Gastroesophageal sphincter (tissue), 4 donors: ENCODE measurements around the gene TRABD2B. TPM values are rescaled to one million over a fixed set of nuclear protein-coding genes. Genes with fewer than 3 reads are reported as not detected.

Source experiments
- ATAC-seq: fragments of 150-250 bp; one replicate; pipeline ENCODE4 v1.9.1; 2016; ENCODE audit warnings: mild to moderate bottlenecking, moderate library complexity
- H3K27ac ChIP-seq, 4 donors: fragments of 200-600 bp; sonication (generic) in 3 of 4; 1 replicate in 3 of 4; 2 replicates in 1 of 4; pipeline ENCODE4 v1.5.1; 2016 to 2019
- H3K27me3 ChIP-seq: fragments of 200-600 bp; sonication (generic); one replicate; pipeline ENCODE4 v1.5.1; 2019
- H3K36me3 ChIP-seq, 2 donors: fragments of 200-600 bp; sonication (generic); one replicate each; pipeline ENCODE4 v1.5.1; 2019; ENCODE audit warnings: control low read depth in 1 of 2
- H3K4me1 ChIP-seq, 3 donors: fragments of 200-600 bp; sonication (generic); 1 replicate in 2 of 3; 2 replicates in 1 of 3; pipeline ENCODE4 v1.5.1; 2016 to 2019; ENCODE audit warnings: control low read depth in 2 of 3
- H3K4me3 ChIP-seq, 2 donors: fragments of 200-600 bp; sonication (generic); one replicate each; pipeline ENCODE4 v1.5.1; 2019; ENCODE audit warnings: mild to moderate bottlenecking in 1 of 2, moderate library complexity in 1 of 2
- H3K9me3 ChIP-seq, 3 donors: fragments of 200-600 bp; sonication (generic); one replicate each; pipeline ENCODE4 v1.5.1; 2017 to 2019; ENCODE audit warnings: control low read depth in 2 of 3
- CTCF ChIP-seq, 4 experiments: fragments of 200-600 bp in 2 of 4; fragments of 450-650 bp in 2 of 4; sonication (generic) in 1 of 4; IDR thresholded peaks; one replicate each; pipeline ENCODE4 v1.5.1; 2017 to 2019; ENCODE audit warnings: antibody characterized with exemption in 4 of 4, mild to moderate bottlenecking in 2 of 4, moderate library complexity in 2 of 4
- EP300 ChIP-seq: sonication (generic); formaldehyde crosslinking; IDR thresholded peaks from one replicate; pipeline ENCODE4 v1.6.1; 2017; ENCODE audit warnings: antibody characterized with exemption, mild to moderate bottlenecking
- POLR2A ChIP-seq, 2 donors: fragments of 450-650 bp; IDR thresholded peaks; one replicate each; pipeline ENCODE4 v1.6.1; 2017; ENCODE audit warnings: antibody characterized with exemption in 2 of 2, mild to moderate bottlenecking in 2 of 2, moderate library complexity in 1 of 2
- POLR2AphosphoS5 ChIP-seq: sonication (generic); formaldehyde crosslinking; IDR thresholded peaks from one replicate; pipeline ENCODE4 v1.6.1; 2017; ENCODE audit warnings: antibody characterized with exemption
- WGBS, 2 donors: methylation state at CpG; one replicate each; pipeline ENCODE4 v1.1.5; 2018; ENCODE audit warnings: low coverage in 1 of 2; 5-methylcytosine and 5-hydroxymethylcytosine counted together
- total RNA-seq, 4 donors: library from RNA; depleted of rRNA; stranded (reverse); fragments of >200 nt; gene quantifications; one replicate each; pipeline ENCODE4 v1.1.0, GENCODE V29; 2016

Gene TRABD2B
- total RNA-seq, 4 donors from 2014 or later: 2.6 to 6.5 (median 3.4) TPM

GRCh38 chr1:47875831-47876586 is 121.2 kb downstream of the TRABD2B start:
- 37 to 56% methylated on average over 3 to 4 of the region's 5 CpGs for WGBS, 2 donors

GRCh38 chr1:47875036-47875435 is 122.1 kb downstream of the TRABD2B start:
- WGBS, 2 donors: 48 to 89% methylated on average over 3 to 4 of the region's 6 CpGs
- no peaks in the 10 kb centered on the region for H3K9me3 ChIP-seq
- no peaks in the 10 kb centered on the region for H3K27me3 ChIP-seq
- H3K4me1 ChIP-seq: peaks cover 0 to 25% (median 10%) of the 10 kb centered on the region in 3 donors
- peak overlapping the region in 1 of 4 donors; percentile 24 for H3K27ac ChIP-seq
- no peak for TF ChIP-seq POLR2AphosphoS5
- no peak for TF ChIP-seq EP300
- no peak for TF ChIP-seq POLR2A (IDR thresholded peaks at IDR 0.05)
- TF ChIP-seq CTCF (IDR thresholded peaks at IDR 0.05): no peak
- ATAC-seq: no peak
- no peaks in the 10 kb centered on the region for H3K36me3 ChIP-seq
- no peak overlapping the region for H3K4me3 ChIP-seq

More at GRCh38 chr1:47875831-47876586, 121.2 kb downstream of the TRABD2B start:
- no peak for TF ChIP-seq EP300
- no peak for TF ChIP-seq POLR2AphosphoS5
- TF ChIP-seq POLR2A (IDR thresholded peaks at IDR 0.05): no peak
- no peak for TF ChIP-seq CTCF (IDR thresholded peaks at IDR 0.05)
- no peaks in the 10 kb centered on the region for H3K27me3 ChIP-seq
- no peaks in the 10 kb centered on the region for H3K36me3 ChIP-seq
- no peak overlapping the region for H3K4me3 ChIP-seq
- peaks cover 0 to 25% (median 10%) of the 10 kb centered on the region in 3 donors for H3K4me1 ChIP-seq
- H3K9me3 ChIP-seq: no peaks in the 10 kb centered on the region
- peak overlapping the region in 3 of 4 donors; percentile 29 to 37 (median 34) for H3K27ac ChIP-seq
- ATAC-seq: peak; percentile 73

- Histone ChIP-seq H3K9me3 (no peaks in the 10 kb centered on the region), H3K27me3 (no peaks in the 10 kb centered on the region), H3K4me1 (peaks cover 0 to 25% (median 10%) of the 10 kb centered on the region in 3 donors), H3K36me3 (no peaks in the 10 kb centered on the region), H3K4me3 (no peak overlapping the region), H3K27ac (no peak overlapping the region)
- ATAC-seq: no peak
- WGBS, 2 donors: 80% methylated on average over 1 of the region's 6 CpGs; no CpG with 5 or more reads in 1 of the 2 donors
- TF ChIP-seq EP300 (no peak), POLR2AphosphoS5 (no peak), CTCF (IDR thresholded peaks at IDR 0.05) (no peak), POLR2A (IDR thresholded peaks at IDR 0.05) (no peak)
Observed at GRCh38 chr1:47873337-47873736, 123.8 kb downstream of the TRABD2B start.

GRCh38 chr1:47872886-47873285 is 124.3 kb downstream of the TRABD2B start:
- TF ChIP-seq POLR2AphosphoS5 (no peak), POLR2A (IDR thresholded peaks at IDR 0.05) (no peak), EP300 (no peak), CTCF (IDR thresholded peaks at IDR 0.05) (no peak)
- ATAC-seq: no peak
- H3K4me3 ChIP-seq: no peak overlapping the region

More at GRCh38 chr1:47872886-47873285, 124.3 kb downstream of the TRABD2B start:
- no peaks in the 10 kb centered on the region for H3K36me3 ChIP-seq
- 87% methylated on average over 3 of the region's 3 CpGs; no CpG with 5 or more reads in 1 of the 2 donors for WGBS, 2 donors
- H3K4me1 ChIP-seq: peaks cover 0 to 25% (median 10%) of the 10 kb centered on the region in 3 donors
- no peak overlapping the region for H3K27ac ChIP-seq
- no peaks in the 10 kb centered on the region for H3K27me3 ChIP-seq
- H3K9me3 ChIP-seq: no peaks in the 10 kb centered on the region
